NCI-H1417 treated with DMSO at 0.1 percent for 48 hours (cell line): ENCODE measurements around the gene USP8.
"Not testable (repeated sequence)": the region's sequence is repeated elsewhere in the genome, so short reads cannot be mapped to it uniquely, and the experiment has no call there.

Experiments used
- DNase-seq: peaks from one replicate; lab custom pipeline; 2025; lab: John Stamatoyannopoulos, UW

USP8 gene

GRCh38 chr15:50440932-50441331 lies 16.7 kb downstream of the USP8 start:
- DNase-seq = no peak

GRCh38 chr15:50452927-50453326 lies 28.7 kb downstream of the USP8 start:
- no peak for DNase-seq

- no peak for DNase-seq
These were observed 34.3 kb downstream of the USP8 start for GRCh38 chr15:50458348-50459112.

- DNase-seq = no peak
These were observed 39.5 kb downstream of the USP8 start for GRCh38 chr15:50463423-50464358.

- no peak for DNase-seq
These were observed 46.9 kb downstream of the USP8 start for GRCh38 chr15:50471072-50471471.

GRCh38 chr15:50476143-50476542 lies 51.9 kb downstream of the USP8 start:
- no peak for DNase-seq

GRCh38 chr15:50484781-50485180 lies 60.6 kb downstream of the USP8 start:
- no peak for DNase-seq

- DNase-seq = no peak
These were observed 61.2 kb downstream of the USP8 start for GRCh38 chr15:50485389-50485788.

GRCh38 chr15:50487287-50487686 lies 63.1 kb downstream of the USP8 start:
- no peak for DNase-seq

GRCh38 chr15:50493625-50494024 lies 69.4 kb downstream of the USP8 start:
- no peak for DNase-seq

GRCh38 chr15:50494547-50494946 lies 70.3 kb downstream of the USP8 start:
- not testable (repeated sequence) for DNase-seq

- DNase-seq = no peak
These were observed 72.5 kb downstream of the USP8 start for GRCh38 chr15:50496692-50497091.

GRCh38 chr15:50500352-50500751 lies 76.1 kb downstream of the USP8 start:
- no peak for DNase-seq

- DNase-seq = no peak
These were observed 77.6 kb downstream of the USP8 start for GRCh38 chr15:50501815-50502214.

GRCh38 chr15:50503144-50503543 lies 78.9 kb downstream of the USP8 start:
- no peak for DNase-seq

- DNase-seq = not testable (repeated sequence)
These were observed 81.5 kb downstream of the USP8 start for GRCh38 chr15:50505656-50506055.

GRCh38 chr15:50506121-50506520 lies 81.9 kb downstream of the USP8 start:
- no peak for DNase-seq

- no peak for DNase-seq
These were observed 88.8 kb downstream of the USP8 start for GRCh38 chr15:50513001-50513400.

GRCh38 chr15:50519740-50520425 lies 95.7 kb downstream of the USP8 start:
- DNase-seq = no peak

- no peak for DNase-seq
These were observed 99.6 kb downstream of the USP8 start for GRCh38 chr15:50523851-50524251.

GRCh38 chr15:50531163-50531562 lies 107.0 kb downstream of the USP8 start:
- DNase-seq = no peak

GRCh38 chr15:50531766-50532165 lies 107.6 kb downstream of the USP8 start:
- no peak for DNase-seq

GRCh38 chr15:50542887-50543210 lies 118.6 kb downstream of the USP8 start:
- DNase-seq = no peak
